HepG2 (cell line): Measurements from ENCODE around the gene STMND1.

ENCODE experiments used
- CTCF ChIP-seq: sonication (generic); formaldehyde crosslinking; IDR thresholded peaks from 2 replicates; pipeline ENCODE4 v1.5.0; 2020; ENCODE audit warnings: mild to moderate bottlenecking, missing genetic modification reagents, moderate library complexity
- FOSL1 ChIP-seq: sonication (generic); formaldehyde crosslinking; IDR thresholded peaks from 2 replicates; pipeline ENCODE4 v1.9.0; 2021; ENCODE audit warnings: missing genetic modification reagents, borderline replicate concordance
- MYNN ChIP-seq: sonication (generic); formaldehyde crosslinking; IDR thresholded peaks from 2 replicates; pipeline ENCODE4 v1.4.0; 2020; ENCODE audit warnings: mild to moderate bottlenecking, low read depth, missing genetic modification reagents
- SMARCC2 ChIP-seq: fragments of 450-650 bp; IDR thresholded peaks from 2 replicates; pipeline ENCODE4 v1.6.1; 2017; ENCODE audit warnings: antibody characterized with exemption, mild to moderate bottlenecking
- U2AF1 ChIP-seq: fragments of 200-400 bp; formaldehyde crosslinking; optimal IDR thresholded peaks from 2 replicates; pipeline ENCODE3; 2017; ENCODE audit warnings: mild to moderate bottlenecking, low read depth, low read length
- ZNF468 ChIP-seq: sonication (generic); formaldehyde crosslinking; IDR thresholded peaks from 2 replicates; pipeline ENCODE4 v1.8.0; 2022; ENCODE audit warnings: mild to moderate bottlenecking, moderate library complexity, missing genetic modification reagents

GRCh38 chr6:17096652-17097051, 5.2 kb upstream of the STMND1 start:
- TF ChIP-seq U2AF1: no peak
- TF ChIP-seq MYNN (CRISPR knock-in tag): no peak
- no peak for TF ChIP-seq SMARCC2
- TF ChIP-seq FOSL1: no peak
- TF ChIP-seq ZNF468: no peak
- no peak for TF ChIP-seq CTCF (CRISPR knock-in tag)
